K562 (cell line): ENCODE data around the gene LLGL1. TPM values are rescaled to one million over a fixed set of nuclear protein-coding genes. Genes with fewer than 3 reads are reported as not detected.

Source experiments
- EHMT2 ChIP-seq: fragments of 450-650 bp; IDR thresholded peaks from 2 replicates; pipeline ENCODE4 v1.6.1; 2018; ENCODE audit warnings: antibody characterized with exemption
- GABPB1 ChIP-seq: sonication (generic); formaldehyde crosslinking; IDR thresholded peaks from 2 replicates; pipeline ENCODE4 v1.8.0; 2022; ENCODE audit warnings: mild to moderate bottlenecking, missing genetic modification reagents
- GTF2E2 ChIP-seq: fragments of 200-800 bp; sonication (Bioruptor generic); IDR thresholded peaks from 2 replicates; pipeline ENCODE4 v1.6.1; 2016; ENCODE audit warnings: missing genetic modification characterization, missing compliant biosample characterization
- HLTF ChIP-seq: fragments of 450-650 bp; IDR thresholded peaks from 2 replicates; pipeline ENCODE4 v1.6.1; 2016
- KDM5B ChIP-seq: fragments of 200-600 bp; sonication (generic); IDR thresholded peaks from 2 replicates; pipeline ENCODE4 v1.6.1; 2012; ENCODE audit warnings: low read depth, mild to moderate bottlenecking, moderate library complexity, low read length, control low read depth, inconsistent platforms; ENCODE audit not compliant: insufficient replicate concordance
- LCOR ChIP-seq: sonication (generic); formaldehyde crosslinking; IDR thresholded peaks from 2 replicates; pipeline ENCODE4 v1.8.0; 2022; ENCODE audit warnings: mild to moderate bottlenecking, missing genetic modification reagents
- MAZ ChIP-seq, 2 experiments: fragments of 450-650 bp in 1 of 2; sonication (generic) in 1 of 2; formaldehyde crosslinking; IDR thresholded peaks in 1 of 2; conservative IDR thresholded peaks in 1 of 2; 2 replicates each; pipeline versions ENCODE4 v1.4.0 to v1.5.0; 2020; ENCODE audit warnings: mild to moderate bottlenecking in 1 of 2, missing genetic modification reagents in 1 of 2
- NCOA6 ChIP-seq: fragments of 450-650 bp; IDR thresholded peaks from 2 replicates; pipeline ENCODE4 v1.6.1; 2017; ENCODE audit warnings: mild to moderate bottlenecking
- POLR2A ChIP-seq: fragments of 450-650 bp; conservative IDR thresholded peaks from 2 replicates; pipeline ENCODE4 v1.6.1; 2016
- TAF1 ChIP-seq: IDR thresholded peaks from 2 replicates; pipeline ENCODE4 v1.6.1; 2011; ENCODE audit warnings: mild to moderate bottlenecking, low read length, moderate library complexity; ENCODE audit not compliant: insufficient read depth, control insufficient read depth, severe bottlenecking; ENCODE audit errors: extremely low read depth
- ZNF217 ChIP-seq: sonication (generic); formaldehyde crosslinking; IDR thresholded peaks from 2 replicates; pipeline ENCODE4 v1.8.0; 2022; ENCODE audit warnings: mild to moderate bottlenecking, missing genetic modification reagents
- ZNF785 ChIP-seq: fragments of 250-450 bp; sonication (Bioruptor Pico); IDR thresholded peaks from 2 replicates; pipeline ENCODE4 v1.4.0; 2020; ENCODE audit warnings: mild to moderate bottlenecking
- polyA plus RNA-seq, 8 experiments: library from polyadenylated mRNA; depleted of rRNA in 4 of 8; stranded (reverse) in 5 of 8; unstranded in 3 of 8; fragments of >200 nt; fragmentation: Nextera tagmentation in 2 of 8; fragmentation: Illumina TruSeq in 1 of 8; extraction: Ambion mirVana in 2 of 8; extraction: Trizol in 1 of 8; gene quantifications; 2 replicates each; pipeline versions ENCODE4 v1.2.1 to v1.2.3, GENCODE V29; 2011 to 2014; ENCODE audit warnings: inconsistent platforms in 1 of 8, missing spikeins in 1 of 8
- total RNA-seq, 7 experiments: library from RNA; depleted of rRNA in 6 of 7; stranded (reverse); fragments of >200 nt in 6 of 7; fragmentation: Illumina TruSeq in 2 of 7; extraction: Trizol in 2 of 7; gene quantifications; 2 replicates each; pipeline versions ENCODE4 v1.2.1 to v1.2.3, GENCODE V29; 2011 to 2021; ENCODE audit warnings: low replicate concordance in 1 of 7
- TF ChIP-seq, protein P1 (sequence below), 2 experiments: fragments of 200-800 bp in 1 of 2; sonication (Bioruptor generic) in 1 of 2; sonication (generic) in 1 of 2; formaldehyde crosslinking in 1 of 2; IDR thresholded peaks in 1 of 2; conservative IDR thresholded peaks in 1 of 2; 2 replicates each; pipeline versions ENCODE4 v1.5.0 to v1.6.1; 2016 to 2020; ENCODE audit warnings: missing compliant biosample characterization in 1 of 2, missing genetic modification characterization in 1 of 2, missing genetic modification reagents in 1 of 2
- TF ChIP-seq, protein P2 (sequence below): fragments of 450-650 bp; IDR thresholded peaks from 2 replicates; pipeline ENCODE4 v1.6.1; 2016; ENCODE audit warnings: mild to moderate bottlenecking, moderate library complexity

The LLGL1 gene
- total and polyA plus RNA-seq, 9 of the 15 experiments (the other 6 are each of a cell fraction or from before 2014, with no cell fraction given) = 0.11 to 12.9 (median 5.3) TPM; not detected in 1

DNA sequence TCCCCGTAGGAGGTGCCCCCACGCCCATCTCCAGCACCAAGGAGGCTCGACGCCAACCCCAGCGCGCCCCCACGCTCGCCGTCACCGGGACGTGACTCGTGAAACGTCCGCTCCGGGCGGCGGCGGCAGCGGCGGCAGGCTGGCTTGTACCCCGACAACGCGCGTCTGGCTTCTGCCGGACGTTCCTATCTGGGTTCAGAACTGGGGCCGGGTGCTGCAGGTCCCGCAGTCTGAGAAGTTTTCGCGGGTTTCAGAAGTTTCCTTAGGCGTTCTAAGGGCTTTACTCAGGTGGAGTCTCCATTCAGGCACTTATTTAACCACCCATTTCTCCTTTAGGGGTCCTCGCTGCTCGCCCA is 42.5 kb upstream of the LLGL1 start (continued):
- no peak for TF ChIP-seq HLTF
- no peak for TF ChIP-seq ZNF785 (CRISPR knock-in tag)
- TF ChIP-seq EHMT2 = no peak
- peak; percentile 53; the same call in 1 of the 2 replicates for TF ChIP-seq NCOA6
- 0 out of 2 replicates have a peak, but pooled peaks have one; percentile 14 for TF ChIP-seq LCOR
- peak; percentile 63; the same call in 1 of the 2 replicates for TF ChIP-seq GTF2E2 (tag)
- peak; percentile 12; the same call in 1 of the 2 replicates for TF ChIP-seq GABPB1 (CRISPR knock-in tag)
- TF ChIP-seq MAZ (CRISPR knock-in tag; conservative IDR thresholded peaks at IDR 0.05 in 1 of 2, IDR thresholded peaks at IDR 0.05 in 1 of 2) = 0 out of 4 replicates have a peak, but pooled peaks of 1 of the 2 experiments have one; percentile 9
- TF ChIP-seq, protein P1, sequence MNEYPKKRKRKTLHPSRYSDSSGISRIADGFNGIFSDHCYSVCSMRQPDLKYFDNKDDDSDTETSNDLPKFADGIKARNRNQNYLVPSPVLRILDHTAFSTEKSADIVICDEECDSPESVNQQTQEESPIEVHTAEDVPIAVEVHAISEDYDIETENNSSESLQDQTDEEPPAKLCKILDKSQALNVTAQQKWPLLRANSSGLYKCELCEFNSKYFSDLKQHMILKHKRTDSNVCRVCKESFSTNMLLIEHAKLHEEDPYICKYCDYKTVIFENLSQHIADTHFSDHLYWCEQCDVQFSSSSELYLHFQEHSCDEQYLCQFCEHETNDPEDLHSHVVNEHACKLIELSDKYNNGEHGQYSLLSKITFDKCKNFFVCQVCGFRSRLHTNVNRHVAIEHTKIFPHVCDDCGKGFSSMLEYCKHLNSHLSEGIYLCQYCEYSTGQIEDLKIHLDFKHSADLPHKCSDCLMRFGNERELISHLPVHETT (CRISPR knock-in tag; conservative IDR thresholded peaks at IDR 0.05 in 1 of 2, IDR thresholded peaks at IDR 0.05 in 1 of 2) = peak in 1 of 2 experiments; percentile 93; a peak in 2 of 4 replicates
- peak; percentile 80 for TF ChIP-seq POLR2A
- no peak for TF ChIP-seq ZNF217 (CRISPR knock-in tag)
- TF ChIP-seq TAF1 = peak; percentile 64
- TF ChIP-seq, protein P2, sequence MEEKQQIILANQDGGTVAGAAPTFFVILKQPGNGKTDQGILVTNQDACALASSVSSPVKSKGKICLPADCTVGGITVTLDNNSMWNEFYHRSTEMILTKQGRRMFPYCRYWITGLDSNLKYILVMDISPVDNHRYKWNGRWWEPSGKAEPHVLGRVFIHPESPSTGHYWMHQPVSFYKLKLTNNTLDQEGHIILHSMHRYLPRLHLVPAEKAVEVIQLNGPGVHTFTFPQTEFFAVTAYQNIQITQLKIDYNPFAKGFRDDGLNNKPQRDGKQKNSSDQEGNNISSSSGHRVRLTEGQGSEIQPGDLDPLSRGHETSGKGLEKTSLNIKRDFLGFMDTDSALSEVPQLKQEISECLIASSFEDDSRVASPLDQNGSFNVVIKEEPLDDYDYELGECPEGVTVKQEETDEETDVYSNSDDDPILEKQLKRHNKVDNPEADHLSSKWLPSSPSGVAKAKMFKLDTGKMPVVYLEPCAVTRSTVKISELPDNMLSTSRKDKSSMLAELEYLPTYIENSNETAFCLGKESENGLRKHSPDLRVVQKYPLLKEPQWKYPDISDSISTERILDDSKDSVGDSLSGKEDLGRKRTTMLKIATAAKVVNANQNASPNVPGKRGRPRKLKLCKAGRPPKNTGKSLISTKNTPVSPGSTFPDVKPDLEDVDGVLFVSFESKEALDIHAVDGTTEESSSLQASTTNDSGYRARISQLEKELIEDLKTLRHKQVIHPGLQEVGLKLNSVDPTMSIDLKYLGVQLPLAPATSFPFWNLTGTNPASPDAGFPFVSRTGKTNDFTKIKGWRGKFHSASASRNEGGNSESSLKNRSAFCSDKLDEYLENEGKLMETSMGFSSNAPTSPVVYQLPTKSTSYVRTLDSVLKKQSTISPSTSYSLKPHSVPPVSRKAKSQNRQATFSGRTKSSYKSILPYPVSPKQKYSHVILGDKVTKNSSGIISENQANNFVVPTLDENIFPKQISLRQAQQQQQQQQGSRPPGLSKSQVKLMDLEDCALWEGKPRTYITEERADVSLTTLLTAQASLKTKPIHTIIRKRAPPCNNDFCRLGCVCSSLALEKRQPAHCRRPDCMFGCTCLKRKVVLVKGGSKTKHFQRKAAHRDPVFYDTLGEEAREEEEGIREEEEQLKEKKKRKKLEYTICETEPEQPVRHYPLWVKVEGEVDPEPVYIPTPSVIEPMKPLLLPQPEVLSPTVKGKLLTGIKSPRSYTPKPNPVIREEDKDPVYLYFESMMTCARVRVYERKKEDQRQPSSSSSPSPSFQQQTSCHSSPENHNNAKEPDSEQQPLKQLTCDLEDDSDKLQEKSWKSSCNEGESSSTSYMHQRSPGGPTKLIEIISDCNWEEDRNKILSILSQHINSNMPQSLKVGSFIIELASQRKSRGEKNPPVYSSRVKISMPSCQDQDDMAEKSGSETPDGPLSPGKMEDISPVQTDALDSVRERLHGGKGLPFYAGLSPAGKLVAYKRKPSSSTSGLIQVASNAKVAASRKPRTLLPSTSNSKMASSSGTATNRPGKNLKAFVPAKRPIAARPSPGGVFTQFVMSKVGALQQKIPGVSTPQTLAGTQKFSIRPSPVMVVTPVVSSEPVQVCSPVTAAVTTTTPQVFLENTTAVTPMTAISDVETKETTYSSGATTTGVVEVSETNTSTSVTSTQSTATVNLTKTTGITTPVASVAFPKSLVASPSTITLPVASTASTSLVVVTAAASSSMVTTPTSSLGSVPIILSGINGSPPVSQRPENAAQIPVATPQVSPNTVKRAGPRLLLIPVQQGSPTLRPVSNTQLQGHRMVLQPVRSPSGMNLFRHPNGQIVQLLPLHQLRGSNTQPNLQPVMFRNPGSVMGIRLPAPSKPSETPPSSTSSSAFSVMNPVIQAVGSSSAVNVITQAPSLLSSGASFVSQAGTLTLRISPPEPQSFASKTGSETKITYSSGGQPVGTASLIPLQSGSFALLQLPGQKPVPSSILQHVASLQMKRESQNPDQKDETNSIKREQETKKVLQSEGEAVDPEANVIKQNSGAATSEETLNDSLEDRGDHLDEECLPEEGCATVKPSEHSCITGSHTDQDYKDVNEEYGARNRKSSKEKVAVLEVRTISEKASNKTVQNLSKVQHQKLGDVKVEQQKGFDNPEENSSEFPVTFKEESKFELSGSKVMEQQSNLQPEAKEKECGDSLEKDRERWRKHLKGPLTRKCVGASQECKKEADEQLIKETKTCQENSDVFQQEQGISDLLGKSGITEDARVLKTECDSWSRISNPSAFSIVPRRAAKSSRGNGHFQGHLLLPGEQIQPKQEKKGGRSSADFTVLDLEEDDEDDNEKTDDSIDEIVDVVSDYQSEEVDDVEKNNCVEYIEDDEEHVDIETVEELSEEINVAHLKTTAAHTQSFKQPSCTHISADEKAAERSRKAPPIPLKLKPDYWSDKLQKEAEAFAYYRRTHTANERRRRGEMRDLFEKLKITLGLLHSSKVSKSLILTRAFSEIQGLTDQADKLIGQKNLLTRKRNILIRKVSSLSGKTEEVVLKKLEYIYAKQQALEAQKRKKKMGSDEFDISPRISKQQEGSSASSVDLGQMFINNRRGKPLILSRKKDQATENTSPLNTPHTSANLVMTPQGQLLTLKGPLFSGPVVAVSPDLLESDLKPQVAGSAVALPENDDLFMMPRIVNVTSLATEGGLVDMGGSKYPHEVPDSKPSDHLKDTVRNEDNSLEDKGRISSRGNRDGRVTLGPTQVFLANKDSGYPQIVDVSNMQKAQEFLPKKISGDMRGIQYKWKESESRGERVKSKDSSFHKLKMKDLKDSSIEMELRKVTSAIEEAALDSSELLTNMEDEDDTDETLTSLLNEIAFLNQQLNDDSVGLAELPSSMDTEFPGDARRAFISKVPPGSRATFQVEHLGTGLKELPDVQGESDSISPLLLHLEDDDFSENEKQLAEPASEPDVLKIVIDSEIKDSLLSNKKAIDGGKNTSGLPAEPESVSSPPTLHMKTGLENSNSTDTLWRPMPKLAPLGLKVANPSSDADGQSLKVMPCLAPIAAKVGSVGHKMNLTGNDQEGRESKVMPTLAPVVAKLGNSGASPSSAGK = peak; percentile 65
- peak; percentile 33 for TF ChIP-seq KDM5B
